GM21528 (cell line): Measurements from ENCODE around the gene KLHL20.
"Not testable (repeated sequence)": the region's sequence is repeated elsewhere in the genome, so short reads cannot be mapped to it uniquely, and the experiment has no call there.

Source experiments
- ATAC-seq: cut with Tn5 transposase; IDR thresholded peaks from one replicate; pipeline ENCODE4 v1.9.1; 2021; ENCODE audit warnings: mild to moderate bottlenecking, moderate library complexity; ENCODE audit not compliant: unreplicated experiment, low FRiP score

KLHL20 gene, protein sequence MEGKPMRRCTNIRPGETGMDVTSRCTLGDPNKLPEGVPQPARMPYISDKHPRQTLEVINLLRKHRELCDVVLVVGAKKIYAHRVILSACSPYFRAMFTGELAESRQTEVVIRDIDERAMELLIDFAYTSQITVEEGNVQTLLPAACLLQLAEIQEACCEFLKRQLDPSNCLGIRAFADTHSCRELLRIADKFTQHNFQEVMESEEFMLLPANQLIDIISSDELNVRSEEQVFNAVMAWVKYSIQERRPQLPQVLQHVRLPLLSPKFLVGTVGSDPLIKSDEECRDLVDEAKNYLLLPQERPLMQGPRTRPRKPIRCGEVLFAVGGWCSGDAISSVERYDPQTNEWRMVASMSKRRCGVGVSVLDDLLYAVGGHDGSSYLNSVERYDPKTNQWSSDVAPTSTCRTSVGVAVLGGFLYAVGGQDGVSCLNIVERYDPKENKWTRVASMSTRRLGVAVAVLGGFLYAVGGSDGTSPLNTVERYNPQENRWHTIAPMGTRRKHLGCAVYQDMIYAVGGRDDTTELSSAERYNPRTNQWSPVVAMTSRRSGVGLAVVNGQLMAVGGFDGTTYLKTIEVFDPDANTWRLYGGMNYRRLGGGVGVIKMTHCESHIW

DNA sequence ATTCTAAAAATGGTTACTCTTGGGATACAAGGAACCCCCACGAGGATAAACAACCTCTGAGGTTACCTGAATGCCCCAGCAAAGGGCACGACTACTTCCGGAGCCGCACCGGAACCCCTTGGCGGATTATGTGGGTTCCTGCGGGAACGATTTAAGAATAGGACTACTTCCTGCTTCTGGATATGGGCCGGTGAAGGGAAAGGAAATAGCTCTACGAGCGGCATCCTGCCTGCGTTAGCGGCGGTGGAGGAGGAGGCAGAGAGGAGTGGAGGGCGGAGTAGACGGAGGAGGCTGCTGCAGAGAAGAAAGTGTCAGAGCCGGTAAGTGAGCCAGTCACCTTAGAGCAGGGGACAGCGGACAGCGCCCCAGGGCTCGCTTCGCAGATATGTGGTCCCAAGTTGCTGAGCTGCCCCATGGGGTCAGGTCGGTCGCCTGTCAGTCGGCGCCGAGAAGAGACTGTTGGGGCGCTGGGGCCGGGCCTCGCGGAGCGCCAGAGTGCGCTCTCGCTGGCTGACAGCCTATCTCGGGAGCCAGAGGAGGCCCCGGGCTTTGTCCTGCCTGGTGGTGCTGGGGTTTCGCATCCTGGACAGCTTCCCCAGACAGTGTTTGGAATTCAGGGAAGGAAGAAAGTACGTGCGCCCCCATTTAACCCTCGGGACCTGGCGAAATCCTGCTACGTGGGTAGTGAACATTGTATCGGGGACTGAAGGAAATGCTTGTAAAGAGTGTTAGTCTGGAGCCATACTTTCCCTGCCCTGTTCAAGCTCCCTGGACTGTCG lies at the start of gene KLHL20:
Gene KLHL20 (plus strand): TSS at position 223 of the 779 bp plus-strand sequence. CDS start 1,063 bp downstream, outside the sequence.
- peak; percentile 96 for ATAC-seq

DNA sequence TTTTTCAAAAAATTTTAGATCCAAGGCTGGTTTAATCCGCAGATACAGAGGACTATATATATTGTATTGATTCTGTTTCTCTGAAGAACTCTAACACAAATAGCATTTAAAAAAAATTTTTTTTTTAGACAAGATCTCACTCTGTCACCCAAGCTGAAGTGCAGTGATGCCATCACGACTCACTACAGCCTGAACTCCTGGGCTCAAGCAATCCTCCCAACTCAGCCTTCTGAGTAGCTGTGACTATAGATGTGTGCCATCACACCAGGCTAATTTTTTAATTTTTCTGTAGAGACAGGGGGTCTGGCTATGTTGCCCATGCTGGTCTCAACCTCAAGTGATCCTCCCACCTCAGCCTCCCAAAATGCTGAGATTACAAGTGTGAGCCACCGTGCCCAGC lies 48.1 kb upstream of the KLHL20 start:
- ATAC-seq: no peak

DNA sequence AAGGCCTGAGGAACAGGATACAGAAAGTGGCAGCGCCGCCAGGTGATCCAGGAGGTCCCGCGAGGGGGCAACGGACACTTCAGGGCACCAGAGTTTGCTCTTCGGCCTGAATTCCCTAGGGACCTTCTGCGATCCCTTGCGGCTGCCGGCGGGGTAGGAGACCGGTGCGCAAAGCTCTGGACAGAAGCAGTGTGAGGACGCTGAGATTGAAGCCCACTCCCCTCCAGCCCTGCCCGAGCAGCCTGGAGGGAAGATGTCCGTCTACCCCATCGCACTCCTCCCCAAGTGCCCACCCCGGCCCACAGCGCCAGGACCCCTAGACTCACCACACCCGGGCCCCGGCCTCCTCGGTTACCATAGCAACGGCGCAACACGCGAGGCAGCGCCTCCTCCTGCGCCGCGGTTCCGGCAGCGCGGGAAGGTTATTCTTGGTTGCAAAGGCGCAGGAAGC lies 45.3 kb upstream of the KLHL20 start, which contains the start of gene ANKRD45:
Gene ANKRD45 (minus strand): TSS at position 361 of the 451 bp plus-strand sequence. CDS start 10,433 bp downstream, outside the sequence.
- ATAC-seq: no peak

DNA sequence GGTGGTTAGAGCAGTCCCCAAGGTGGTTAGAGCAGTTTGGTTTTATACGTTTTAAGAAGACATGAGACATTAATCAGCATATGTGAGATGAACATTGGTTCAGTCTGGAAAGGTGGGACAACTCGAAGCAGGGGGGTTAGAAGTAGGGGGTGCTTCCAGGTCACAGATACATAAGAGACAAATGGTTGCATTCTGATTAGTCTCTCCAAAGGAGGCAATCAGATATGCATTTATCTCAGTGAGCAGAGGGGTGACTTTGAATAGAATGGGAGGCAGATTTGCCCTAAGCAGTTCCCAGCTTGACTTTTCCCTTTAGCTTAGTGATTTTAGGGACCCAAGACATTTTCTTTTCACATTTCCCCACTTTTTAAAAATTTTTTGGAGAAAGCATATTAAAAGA lies 40.3 kb upstream of the KLHL20 start:
- ATAC-seq: not testable (repeated sequence)

DNA sequence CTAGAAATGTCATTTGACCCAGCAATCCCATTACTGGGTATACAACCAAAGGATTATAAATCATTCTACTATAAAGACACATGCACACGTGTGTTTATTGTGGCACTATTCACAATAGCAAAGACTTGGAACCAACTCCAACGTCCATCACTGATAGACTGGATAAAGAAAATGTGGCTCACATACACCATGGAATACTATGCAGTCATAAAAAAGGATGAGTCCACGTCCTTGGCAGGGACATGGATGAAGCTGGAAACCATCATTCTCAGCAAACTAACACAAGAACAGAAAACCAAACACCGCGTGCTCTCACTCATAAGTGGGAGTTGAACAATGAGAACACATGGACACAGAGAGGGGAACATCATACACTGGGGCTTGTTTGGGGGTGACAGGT lies 34.6 kb upstream of the KLHL20 start:
- ATAC-seq: not testable (repeated sequence)

DNA sequence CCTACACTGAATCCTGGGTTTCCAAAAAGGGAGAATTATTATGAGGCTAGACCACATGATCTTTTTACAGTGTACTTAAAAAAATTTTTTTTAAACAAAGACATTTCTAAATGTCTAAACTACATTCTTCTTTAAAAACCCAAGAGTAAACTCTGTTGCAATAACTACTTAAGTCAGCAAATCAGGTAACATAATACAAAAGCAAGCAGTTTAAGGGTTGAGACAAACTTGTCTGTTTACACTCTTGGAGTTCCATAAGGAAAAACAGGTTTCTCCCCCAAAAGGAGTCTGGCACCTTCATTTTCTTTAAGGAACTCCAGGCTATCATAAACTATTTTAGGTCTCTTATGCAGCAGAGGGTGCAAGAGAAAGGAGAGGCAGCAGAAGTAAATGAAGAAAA lies 32.6 kb upstream of the KLHL20 start:
- no peak for ATAC-seq

DNA sequence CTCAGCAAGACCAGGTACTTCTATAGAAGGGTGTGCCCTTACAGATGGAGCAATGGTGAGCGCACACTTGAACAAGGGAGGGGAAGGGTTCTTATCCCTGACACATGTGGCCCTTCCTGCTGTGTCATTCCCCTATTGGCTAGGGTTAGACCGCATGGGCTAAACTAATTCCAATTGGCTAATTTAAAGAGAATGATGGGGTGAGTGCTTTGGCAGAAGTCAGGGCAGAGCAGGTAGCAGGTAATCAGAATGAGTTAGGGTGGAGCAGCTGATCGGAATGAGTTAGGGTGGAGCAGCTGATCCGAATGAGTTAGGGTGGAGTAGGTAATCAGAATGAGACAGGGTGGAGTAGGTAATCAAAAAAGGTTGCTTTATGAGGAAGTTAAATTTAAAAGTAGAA lies 30.9 kb upstream of the KLHL20 start:
- ATAC-seq: not testable (repeated sequence)

DNA sequence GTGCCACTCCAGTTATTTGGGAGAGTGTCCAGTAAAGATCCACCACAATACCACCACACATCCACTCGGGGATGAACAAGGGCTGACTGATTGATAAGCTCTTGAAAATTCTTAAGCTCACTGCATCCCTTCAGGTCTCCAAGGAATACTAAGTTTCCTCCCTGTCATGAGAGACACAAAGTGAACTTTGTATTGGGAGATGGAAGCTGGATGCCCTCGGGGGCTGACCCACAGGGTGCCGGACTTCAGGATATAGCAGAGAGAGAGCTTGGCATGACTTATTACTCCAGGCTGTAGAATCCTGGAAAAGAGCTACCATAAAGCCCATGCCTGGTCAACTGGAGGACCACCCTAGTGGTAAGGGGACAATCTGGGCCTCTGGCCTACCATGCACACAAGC lies 29.7 kb upstream of the KLHL20 start:
- ATAC-seq: not testable (repeated sequence)

DNA sequence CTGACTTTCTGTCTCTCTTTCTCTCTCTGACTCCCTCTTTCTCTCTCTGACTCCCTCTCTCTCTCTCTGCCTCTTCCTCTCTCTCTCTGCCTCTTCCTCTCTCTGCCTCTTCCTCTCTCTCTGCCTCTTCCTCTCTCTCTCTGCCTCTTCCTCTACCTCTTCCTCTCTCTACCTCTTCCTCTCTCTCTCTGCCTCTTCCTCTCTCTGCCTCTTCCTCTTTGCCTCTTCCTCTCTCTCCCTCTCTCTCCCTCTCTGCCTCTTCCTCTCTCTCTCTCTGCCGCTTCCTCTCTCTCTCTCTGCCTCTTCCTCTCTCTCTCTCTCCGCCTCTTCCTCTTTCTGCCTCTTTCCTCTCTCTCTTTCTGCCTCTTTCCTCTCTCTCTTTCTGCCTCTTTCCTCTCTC lies 26.5 kb upstream of the KLHL20 start:
- no peak for ATAC-seq

DNA sequence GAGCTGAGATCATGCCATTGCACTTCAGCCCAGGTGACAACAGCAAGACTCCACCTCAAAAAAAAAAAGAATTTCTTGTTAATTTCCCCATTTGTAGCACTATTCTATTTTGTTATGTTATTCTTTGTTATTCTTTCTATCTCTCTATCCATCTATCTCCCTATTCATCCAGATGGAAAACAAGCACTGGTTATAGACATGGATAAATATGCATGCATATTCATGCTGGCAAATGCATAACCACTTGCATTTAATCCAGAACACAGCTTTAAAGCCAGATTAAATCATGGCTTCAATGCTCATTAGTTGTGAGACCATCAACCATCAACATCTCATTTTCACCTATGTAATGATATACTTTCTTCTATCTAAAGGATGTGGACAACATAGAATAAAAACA lies 21.5 kb upstream of the KLHL20 start:
- no peak for ATAC-seq

DNA sequence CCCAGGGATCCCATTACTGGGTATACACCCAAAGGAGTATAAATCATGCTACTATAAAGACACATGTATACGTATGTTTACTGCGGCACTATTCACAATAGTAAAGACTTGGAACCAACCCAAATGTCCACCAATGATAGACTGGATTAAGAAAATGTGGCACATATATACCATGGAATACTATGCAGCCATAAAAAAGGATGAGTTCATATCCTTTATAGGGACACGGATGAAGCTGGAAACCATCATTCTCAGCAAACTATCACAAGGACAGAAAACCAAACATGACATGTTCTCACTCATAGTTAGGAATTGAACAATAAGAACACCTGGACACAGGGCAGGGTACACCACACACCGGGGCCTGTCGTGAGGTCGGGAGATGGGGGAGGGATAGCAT lies 13.5 kb upstream of the KLHL20 start:
- not testable (repeated sequence) for ATAC-seq

DNA sequence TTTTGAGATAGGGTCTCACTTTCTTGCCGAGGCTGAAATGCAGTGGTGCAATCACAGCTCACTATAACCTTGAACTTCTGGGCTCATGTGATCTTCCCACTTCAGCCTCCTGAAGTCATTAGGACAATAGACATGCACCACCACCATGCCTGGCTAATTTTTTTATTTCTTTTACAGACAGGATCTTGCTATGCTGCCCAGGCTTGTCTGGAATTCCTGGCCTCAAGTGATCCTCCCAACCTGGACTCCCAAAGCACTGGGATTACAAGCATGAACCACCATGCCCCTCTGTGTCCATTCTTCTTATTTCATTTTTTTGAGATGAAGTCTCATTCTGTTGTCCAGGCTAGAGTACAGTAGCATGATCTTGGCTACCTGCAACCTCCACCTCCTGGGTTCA lies 12.0 kb upstream of the KLHL20 start:
- no peak for ATAC-seq

DNA sequence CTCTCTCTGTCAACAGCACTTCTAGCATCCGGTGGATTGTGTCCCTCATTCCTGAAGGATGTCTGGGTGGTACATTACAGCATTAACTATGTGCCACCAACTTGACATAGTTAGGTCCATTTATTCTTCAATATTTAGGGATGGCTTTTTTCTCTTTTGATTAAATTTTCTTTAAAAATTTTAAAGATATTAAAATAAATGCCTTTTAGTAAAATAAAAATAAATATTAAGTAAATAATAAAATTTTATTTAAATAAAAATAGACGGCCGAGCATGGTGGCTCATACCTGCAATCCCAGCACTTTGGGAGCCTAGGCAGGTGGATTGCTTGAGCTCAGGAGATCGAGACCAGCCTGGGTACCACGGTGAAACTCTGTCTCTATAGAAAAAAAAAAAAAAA lies 9.7 kb upstream of the KLHL20 start:
- ATAC-seq: no peak

DNA sequence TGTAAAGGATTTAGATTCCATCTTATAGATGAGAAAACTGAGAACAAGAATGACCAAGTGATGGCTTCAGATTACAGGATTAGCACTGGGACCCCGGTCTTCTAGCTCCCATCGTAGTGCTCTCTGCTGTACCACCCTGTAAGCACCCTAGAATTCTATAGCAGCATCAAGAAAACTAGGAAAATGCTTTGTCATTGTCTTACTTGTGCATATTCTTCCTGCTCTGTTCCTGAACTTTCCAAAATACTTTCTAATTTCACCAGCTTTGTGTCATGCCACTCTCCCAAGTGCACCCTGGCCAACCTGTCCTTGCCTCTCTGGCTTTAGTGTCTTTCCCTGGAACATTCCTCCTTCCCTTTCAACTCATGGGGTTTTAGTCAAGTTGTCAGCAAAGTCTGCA lies 6.0 kb upstream of the KLHL20 start:
- ATAC-seq: no peak

DNA sequence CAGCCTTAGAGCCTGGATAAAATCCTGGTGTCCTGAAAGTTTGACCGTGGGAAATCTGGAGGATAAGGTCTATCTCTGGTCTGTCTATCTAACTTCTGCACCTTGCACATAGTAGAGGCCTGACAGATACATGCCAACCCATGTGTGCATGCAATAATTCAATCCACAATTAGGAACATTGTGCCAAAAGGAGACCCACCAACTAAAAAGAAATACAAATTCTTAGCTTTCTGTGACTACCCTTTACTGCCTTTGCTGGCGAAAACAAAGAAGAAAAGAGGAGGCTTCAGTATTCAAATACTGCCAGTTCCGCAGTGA lies 381 bp upstream of the KLHL20 start:
- ATAC-seq: no peak

DNA sequence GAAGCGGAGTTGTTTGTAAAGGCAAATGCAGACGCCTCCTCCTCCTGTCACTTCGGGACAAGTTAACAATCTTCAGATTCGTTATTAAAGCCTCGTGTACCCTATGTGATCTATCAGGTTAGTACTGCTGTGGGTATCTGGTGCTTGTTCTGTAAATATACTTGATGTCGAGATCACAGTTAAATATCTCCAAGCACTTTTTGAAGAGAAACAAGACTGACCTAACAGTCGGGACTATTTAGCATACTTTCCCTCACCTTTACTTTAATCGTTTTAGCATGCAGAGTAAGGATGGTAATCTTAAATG lies 710 bp downstream of the KLHL20 start:
- no peak for ATAC-seq

DNA sequence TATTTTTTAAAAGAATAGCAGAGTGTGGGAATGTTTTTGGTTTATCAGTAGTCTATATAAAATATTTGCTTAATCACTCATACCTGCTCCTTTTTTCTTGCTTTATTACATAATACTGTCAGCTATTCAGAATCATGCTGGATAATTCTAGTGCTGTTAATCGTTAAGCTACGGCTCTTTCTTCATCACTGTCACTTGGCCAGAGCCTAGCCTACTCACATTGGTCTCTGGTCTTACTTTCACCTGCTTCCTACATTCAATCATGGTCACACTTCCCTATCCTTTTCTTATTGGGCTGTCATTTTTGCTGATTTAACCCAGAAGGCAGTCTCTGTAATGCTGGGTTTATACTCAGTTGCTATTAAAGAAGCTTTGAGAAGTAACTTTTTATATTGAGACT lies 2.5 kb downstream of the KLHL20 start:
- ATAC-seq: no peak

DNA sequence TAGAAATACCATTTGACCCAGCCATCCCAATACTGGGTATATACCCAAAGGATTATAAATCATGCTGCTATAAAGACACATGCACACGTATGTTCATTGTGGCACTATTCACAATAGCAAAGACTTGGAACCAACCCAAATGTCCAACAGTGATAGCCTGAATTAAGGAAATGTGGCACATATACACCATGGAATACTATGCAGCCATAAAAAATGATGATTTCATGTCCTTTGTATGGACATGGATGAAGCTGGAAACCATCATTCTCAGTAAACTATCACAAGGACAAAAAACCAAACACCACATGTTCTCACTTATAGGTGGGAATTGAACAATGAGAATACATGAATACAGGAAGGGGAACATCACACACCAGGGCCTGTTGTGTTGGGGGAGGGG lies 16.6 kb downstream of the KLHL20 start:
- ATAC-seq: not testable (repeated sequence)

DNA sequence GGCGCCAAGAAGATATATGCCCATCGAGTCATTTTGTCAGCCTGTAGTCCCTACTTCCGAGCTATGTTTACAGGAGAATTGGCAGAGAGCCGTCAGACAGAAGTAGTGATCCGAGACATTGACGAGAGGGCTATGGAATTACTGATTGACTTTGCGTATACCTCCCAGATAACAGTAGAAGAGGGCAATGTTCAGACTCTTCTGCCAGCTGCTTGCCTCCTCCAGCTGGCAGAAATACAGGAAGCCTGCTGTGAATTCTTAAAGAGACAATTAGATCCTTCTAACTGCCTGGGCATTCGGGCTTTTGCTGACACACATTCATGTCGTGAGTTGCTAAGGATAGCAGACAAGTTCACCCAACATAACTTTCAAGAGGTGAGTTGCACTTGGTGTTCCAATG lies 19.1 kb downstream of the KLHL20 start:
- no peak for ATAC-seq

DNA sequence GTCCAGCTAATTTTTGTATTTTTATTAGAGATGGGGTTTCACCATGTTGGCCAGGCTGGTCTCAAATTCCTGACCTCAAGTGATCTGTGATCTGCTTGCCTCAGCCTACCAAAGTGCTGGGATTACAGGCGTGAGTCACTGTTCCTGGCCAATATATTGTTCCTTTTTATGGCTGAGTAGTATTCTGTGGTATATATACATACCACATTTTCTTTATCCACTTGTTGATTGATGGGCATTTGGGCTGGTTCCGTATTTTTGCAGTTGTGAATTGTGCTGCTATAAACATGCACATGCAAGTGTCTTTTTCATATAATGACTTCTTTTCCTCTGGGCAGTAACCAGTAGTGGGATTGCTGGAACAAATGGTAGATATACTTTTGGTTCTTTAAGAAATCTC lies 21.3 kb downstream of the KLHL20 start:
- ATAC-seq: not testable (repeated sequence)

DNA sequence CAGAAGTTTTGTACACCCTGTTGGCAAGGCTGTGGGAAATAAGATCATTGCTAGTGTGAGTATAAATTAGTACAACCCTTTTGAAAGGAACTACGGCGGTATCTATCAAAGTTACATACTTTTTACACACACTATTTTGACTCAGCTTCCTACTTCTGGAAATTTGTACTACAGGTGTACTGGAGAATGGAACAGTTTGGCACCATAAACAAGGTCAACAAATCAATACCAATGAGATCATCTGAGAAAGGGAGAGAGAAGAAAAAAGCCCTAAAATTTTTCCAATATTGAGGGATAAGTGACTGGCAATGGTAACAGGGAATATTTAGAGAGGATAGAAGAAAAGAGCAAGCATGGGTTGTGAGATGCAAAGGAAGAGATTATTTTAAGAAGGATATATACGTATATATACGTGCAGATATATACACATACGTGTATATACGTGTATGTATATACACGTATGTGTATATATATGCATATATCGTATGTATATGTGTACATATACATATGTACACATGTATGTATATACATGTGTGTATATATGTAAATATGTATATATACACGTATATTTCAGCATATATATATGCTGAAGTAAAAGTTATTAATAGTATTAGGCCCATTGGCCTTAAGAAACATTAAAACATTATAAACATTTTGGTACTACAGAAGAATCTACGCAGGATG lies 27.6 kb downstream of the KLHL20 start:
- ATAC-seq: no peak
